ENCODE measurements around the gene TRMT61A.

Gene TRMT61A

DNA sequence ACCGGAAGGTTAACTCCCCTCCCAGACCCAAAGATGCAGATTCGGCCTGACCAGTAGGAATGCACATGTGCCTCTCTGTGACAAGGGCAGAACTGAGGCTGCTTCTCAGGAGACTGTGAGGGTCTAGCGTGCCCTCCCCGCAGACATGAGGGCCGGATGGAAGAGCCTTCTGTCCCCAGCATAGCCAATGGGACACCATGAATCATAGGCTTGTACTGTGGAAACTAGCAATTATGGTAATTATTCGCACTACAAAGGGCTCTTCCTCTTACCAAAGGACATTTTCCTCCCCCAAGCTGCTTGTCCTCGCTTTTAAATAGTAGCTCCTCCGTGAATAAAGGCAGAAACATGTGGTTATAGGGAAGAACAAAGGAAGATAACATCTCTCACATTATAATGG is 40.0 kb downstream of the TRMT61A start:
- DNase-seq (ENCODE audit: low spot score): no peak

- no peak for DNase-seq (ENCODE audit: low spot score)
Observed at GRCh38 chr14:103569408-103569807, 40.4 kb downstream of the TRMT61A start.

GRCh38 chr14:103574104-103574503 is 45.1 kb downstream of the TRMT61A start:
- no peak for DNase-seq (ENCODE audit: low spot score)

DNA sequence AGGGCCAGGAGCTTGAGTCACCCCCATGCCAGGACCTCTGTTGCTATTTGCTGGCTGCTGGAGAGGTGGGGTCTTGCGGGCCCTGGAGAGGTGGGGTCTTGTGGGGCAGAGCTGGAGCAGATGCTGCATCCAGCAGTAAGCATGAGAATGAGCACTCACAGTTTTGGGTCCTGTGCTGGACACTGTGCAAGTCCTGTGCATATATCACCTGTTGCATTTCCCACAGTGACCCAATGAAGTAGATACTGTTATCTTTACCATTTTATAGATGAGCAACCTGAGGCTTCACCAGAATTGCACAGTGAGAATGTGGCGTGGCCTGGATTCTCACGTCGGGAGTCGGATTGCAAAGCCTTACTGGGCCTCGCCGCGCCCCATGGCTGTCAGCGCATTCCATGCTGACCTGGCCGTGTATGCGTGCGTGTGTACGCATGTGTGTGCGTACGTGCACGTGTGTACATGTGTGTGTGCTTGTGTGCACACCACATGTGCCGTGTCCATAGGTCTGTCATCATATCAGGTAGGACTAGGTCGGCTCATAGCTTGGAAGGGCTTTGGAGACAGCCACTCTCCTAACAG is 45.8 kb downstream of the TRMT61A start:
- DNase-seq (ENCODE audit: low spot score): no peak

- peak; percentile 62 for DNase-seq (ENCODE audit: low spot score)
Observed at GRCh38 chr14:103576371-103577024, 47.5 kb downstream of the TRMT61A start.

- DNase-seq (ENCODE audit: low spot score): no peak
Observed at GRCh38 chr14:103578401-103579075, 49.5 kb downstream of the TRMT61A start.

DNA sequence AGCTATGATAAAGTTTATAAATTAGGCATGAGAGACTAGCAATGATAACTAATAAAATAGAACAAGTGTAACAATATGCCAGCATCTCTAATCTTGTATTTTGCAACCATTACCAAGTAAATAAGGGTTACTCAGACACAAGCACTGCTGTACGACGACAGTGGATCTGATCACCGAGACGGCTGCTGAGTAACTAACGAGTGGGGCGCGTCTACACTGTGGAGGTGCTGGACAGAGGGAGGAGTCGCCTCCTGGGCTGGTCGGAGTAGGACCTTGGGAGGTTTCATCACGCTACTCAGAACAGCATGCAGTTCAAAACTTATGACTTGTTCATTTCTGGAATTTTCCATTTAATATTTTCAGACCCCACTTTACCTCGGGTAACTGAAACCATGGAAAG is 52.2 kb downstream of the TRMT61A start:
- no peak for DNase-seq (ENCODE audit: low spot score)

- no peak for DNase-seq (ENCODE audit: low spot score)
Observed at GRCh38 chr14:103581954-103582703, 53.1 kb downstream of the TRMT61A start.

DNA sequence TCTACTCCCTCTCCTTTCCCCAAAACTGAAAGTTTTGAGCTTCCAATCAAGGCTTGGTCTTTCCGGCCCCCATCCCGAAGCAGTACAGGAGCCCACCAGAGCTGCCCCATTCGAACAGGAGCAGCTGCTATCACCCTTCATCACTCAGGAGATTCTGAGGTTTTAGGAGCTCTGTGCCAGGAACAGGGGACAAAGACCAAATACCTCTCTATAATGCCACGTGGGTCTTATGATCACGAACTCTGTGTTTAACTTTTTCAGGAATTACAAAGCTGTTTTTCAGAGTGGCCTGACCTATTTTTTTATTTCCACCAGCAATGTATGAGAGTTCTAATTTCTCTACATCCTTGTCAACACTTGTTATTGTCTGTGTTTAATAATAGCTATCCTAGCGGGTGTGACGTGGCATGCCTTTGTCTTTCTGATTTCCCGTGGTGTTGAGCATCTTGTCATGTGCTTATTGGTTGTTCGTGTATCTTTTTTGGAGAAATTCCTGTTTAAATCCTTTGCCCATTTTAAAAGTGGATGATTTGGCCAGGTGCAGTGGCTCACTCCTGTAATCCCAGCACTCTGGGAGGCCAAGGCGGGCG is 55.4 kb downstream of the TRMT61A start:
- no peak for DNase-seq (ENCODE audit: low spot score)
